Glutamatergic neuron (in vitro differentiated cells): ENCODE results near the gene FES. TPM values are rescaled to one million over a fixed set of nuclear protein-coding genes. Genes with fewer than 3 reads are reported as not detected.

Experiments
- DNase-seq: peaks from one replicate; pipeline ENCODE4 v3.0.0; 2022
- H3K27ac Mint-ChIP-seq: one replicate; pipeline ENCODE4 v1.8.0; 2020; ENCODE audit warnings: mild to moderate bottlenecking, mixed read lengths, inconsistent platforms; ENCODE audit not compliant: unreplicated experiment
- H3K27me3 Mint-ChIP-seq: one replicate; pipeline ENCODE4 v1.8.0; 2020; ENCODE audit warnings: mild to moderate bottlenecking, moderate library complexity, mixed read lengths, inconsistent platforms; ENCODE audit not compliant: unreplicated experiment
- H3K36me3 Mint-ChIP-seq: one replicate; pipeline ENCODE4 v1.8.0; 2020; ENCODE audit warnings: mild to moderate bottlenecking, mixed read lengths, inconsistent platforms; ENCODE audit not compliant: unreplicated experiment
- H3K4me1 Mint-ChIP-seq: one replicate; pipeline ENCODE4 v1.8.0; 2020; ENCODE audit warnings: mild to moderate bottlenecking, low read depth, mixed read lengths, inconsistent platforms; ENCODE audit not compliant: unreplicated experiment
- H3K4me3 Mint-ChIP-seq: one replicate; pipeline ENCODE4 v1.8.0; 2020; ENCODE audit warnings: mild to moderate bottlenecking, mixed read lengths, inconsistent platforms; ENCODE audit not compliant: unreplicated experiment
- H3K9me3 Mint-ChIP-seq: one replicate; pipeline ENCODE4 v1.8.0; 2020; ENCODE audit warnings: mild to moderate bottlenecking, moderate library complexity, mixed read lengths, inconsistent platforms; ENCODE audit not compliant: unreplicated experiment
- CTCF ChIP-seq: fragments of 200-600 bp; sonication (generic); IDR thresholded peaks from one replicate; pipeline ENCODE4 v1.5.0; 2021; ENCODE audit not compliant: partially characterized antibody, unreplicated experiment
- total RNA-seq: library from RNA; stranded (reverse); fragmentation: NEBNext Ultra II Directional; extraction: Animal tissue kit (Norgen Biotek cat#: 25700); gene quantifications from one replicate; pipeline ENCODE4 v1.2.1, GENCODE V29; 2021; ENCODE audit not compliant: unreplicated experiment

FES gene
- total RNA-seq, 1 donor from 2014 or later: 3.3 TPM

- no peak for TF ChIP-seq CTCF
- no peaks in the 10 kb centered on the region for H3K36me3 Mint-ChIP-seq
- H3K27ac Mint-ChIP-seq: no peak overlapping the region
- peaks cover 2% of the 10 kb centered on the region for H3K27me3 Mint-ChIP-seq
- DNase-seq: no peak
- no peaks in the 10 kb centered on the region for H3K9me3 Mint-ChIP-seq
- H3K4me3 Mint-ChIP-seq: no peak overlapping the region
- no peaks in the 10 kb centered on the region for H3K4me1 Mint-ChIP-seq
Observed at GRCh38 chr15:90838544-90838943, 45.8 kb upstream of the FES start.

- Mint-ChIP-seq H3K9me3 (no peaks in the 10 kb centered on the region), H3K36me3 (no peaks in the 10 kb centered on the region), H3K4me1 (no peaks in the 10 kb centered on the region), H3K27ac (no peak overlapping the region), H3K4me3 (no peak overlapping the region), H3K27me3 (peaks cover 5% of the 10 kb centered on the region)
- no peak for DNase-seq
- TF ChIP-seq CTCF: no peak
Observed at GRCh38 chr15:90839187-90840071, 44.9 kb upstream of the FES start.

GRCh38 chr15:90840157-90840855 lies 44.0 kb upstream of the FES start:
- peaks cover 5% of the 10 kb centered on the region for H3K27me3 Mint-ChIP-seq
- H3K27ac Mint-ChIP-seq: no peak overlapping the region
- no peaks in the 10 kb centered on the region for H3K36me3 Mint-ChIP-seq
- H3K4me1 Mint-ChIP-seq: no peaks in the 10 kb centered on the region
- no peak for TF ChIP-seq CTCF
- no peak for DNase-seq
- no peaks in the 10 kb centered on the region for H3K9me3 Mint-ChIP-seq
- H3K4me3 Mint-ChIP-seq: no peak overlapping the region

GRCh38 chr15:90840954-90841353 lies 43.4 kb upstream of the FES start:
- Mint-ChIP-seq H3K4me1 (no peaks in the 10 kb centered on the region), H3K27ac (no peak overlapping the region), H3K27me3 (peaks cover 5% of the 10 kb centered on the region), H3K9me3 (no peaks in the 10 kb centered on the region), H3K4me3 (no peak overlapping the region), H3K36me3 (no peaks in the 10 kb centered on the region)
- TF ChIP-seq CTCF: no peak
- DNase-seq: no peak

- no peak for TF ChIP-seq CTCF
- Mint-ChIP-seq H3K27ac (no peak overlapping the region), H3K36me3 (no peaks in the 10 kb centered on the region), H3K4me3 (no peak overlapping the region), H3K9me3 (peaks cover 1% of the 10 kb centered on the region), H3K27me3 (peaks cover 4% of the 10 kb centered on the region), H3K4me1 (no peaks in the 10 kb centered on the region)
- no peak for DNase-seq
Observed at GRCh38 chr15:90844696-90845095, 39.6 kb upstream of the FES start.
